Measurements from ENCODE around the gene TAP2. TPM values are rescaled to one million over a fixed set of nuclear protein-coding genes. Genes with fewer than 3 reads are reported as not detected.

TAP2 gene
- total and polyA plus RNA-seq, 10 of the 15 experiments (the other 5 are each of a cell fraction or from before 2014, with no cell fraction given) = 5.3 to 77.2 (median 35.3) TPM

DNA sequence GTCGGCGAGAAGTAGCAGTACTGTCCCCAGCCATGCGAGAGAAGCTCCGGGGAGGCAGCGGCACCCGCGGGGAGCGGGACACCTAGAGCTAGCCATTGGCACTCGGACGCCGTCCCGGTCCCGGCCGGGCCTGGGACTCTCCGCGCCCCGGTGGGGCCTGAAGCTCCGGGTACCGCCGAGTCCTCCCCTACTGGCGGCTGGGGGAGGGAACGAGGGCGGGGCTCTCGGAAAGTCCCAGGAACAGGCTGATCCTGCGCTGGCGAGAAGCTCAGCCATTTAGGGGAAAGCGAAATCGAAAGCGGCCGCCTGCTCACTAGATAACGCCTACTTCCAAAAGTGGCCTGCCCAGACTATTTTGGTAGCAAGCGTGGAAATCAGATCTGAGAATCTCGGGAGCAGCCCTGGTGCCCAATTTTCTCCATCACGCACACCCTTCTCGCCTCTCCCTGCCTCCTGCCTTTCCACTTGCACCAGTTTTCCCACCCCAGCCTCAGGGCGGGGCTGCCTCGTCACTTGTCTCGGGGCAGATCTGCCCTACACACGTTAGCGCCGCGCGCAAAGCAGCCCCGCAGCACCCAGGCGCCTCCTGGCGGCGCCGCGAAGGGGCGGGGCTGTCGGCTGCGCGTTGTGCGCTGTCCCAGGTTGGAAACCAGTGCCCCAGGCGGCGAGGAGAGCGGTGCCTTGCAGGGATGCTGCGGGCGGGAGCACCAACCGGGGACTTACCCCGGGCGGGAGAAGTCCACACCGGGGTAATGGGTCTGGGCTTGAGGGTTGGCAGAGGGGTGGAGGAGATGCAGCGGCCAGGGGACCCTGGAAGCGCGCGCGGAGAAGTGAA, 15.2 kb upstream of the TAP2 start, which contains the start of the genes PSMB9 and TAP1 (continued):
- TF ChIP-seq, protein P1, sequence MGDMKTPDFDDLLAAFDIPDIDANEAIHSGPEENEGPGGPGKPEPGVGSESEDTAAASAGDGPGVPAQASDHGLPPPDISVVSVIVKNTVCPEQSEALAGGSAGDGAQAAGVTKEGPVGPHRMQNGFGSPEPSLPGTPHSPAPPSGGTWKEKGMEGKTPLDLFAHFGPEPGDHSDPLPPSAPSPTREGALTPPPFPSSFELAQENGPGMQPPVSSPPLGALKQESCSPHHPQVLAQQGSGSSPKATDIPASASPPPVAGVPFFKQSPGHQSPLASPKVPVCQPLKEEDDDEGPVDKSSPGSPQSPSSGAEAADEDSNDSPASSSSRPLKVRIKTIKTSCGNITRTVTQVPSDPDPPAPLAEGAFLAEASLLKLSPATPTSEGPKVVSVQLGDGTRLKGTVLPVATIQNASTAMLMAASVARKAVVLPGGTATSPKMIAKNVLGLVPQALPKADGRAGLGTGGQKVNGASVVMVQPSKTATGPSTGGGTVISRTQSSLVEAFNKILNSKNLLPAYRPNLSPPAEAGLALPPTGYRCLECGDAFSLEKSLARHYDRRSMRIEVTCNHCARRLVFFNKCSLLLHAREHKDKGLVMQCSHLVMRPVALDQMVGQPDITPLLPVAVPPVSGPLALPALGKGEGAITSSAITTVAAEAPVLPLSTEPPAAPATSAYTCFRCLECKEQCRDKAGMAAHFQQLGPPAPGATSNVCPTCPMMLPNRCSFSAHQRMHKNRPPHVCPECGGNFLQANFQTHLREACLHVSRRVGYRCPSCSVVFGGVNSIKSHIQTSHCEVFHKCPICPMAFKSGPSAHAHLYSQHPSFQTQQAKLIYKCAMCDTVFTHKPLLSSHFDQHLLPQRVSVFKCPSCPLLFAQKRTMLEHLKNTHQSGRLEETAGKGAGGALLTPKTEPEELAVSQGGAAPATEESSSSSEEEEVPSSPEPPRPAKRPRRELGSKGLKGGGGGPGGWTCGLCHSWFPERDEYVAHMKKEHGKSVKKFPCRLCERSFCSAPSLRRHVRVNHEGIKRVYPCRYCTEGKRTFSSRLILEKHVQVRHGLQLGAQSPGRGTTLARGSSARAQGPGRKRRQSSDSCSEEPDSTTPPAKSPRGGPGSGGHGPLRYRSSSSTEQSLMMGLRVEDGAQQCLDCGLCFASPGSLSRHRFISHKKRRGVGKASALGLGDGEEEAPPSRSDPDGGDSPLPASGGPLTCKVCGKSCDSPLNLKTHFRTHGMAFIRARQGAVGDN (IDR thresholded peaks at IDR 0.05) = peak; percentile 28
- TF ChIP-seq CBFB (IDR thresholded peaks at IDR 0.05; ENCODE audit: low read depth) (peak; percentile 40; the same call in 1 of the 2 replicates), CEBPB (IDR thresholded peaks at IDR 0.05; ENCODE audit: borderline replicate concordance in 1 of 2, low read depth in 2 of 2, low read length in 2 of 2) (peak in 1 of 2 experiments; percentile 92; a peak in 1 of 4 replicates), POU2F2 (IDR thresholded peaks at IDR 0.05; ENCODE audit: borderline replicate concordance, low read depth, low read length) (peak; percentile 61; the same call in 2 of the 3 replicates), SMC3 (IDR thresholded peaks at IDR 0.05; ENCODE audit: borderline replicate concordance, low read length) (peak; percentile 81), ZNF207 (IDR thresholded peaks at IDR 0.05; ENCODE audit: borderline replicate concordance) (peak; percentile 12; the same call in 1 of the 2 replicates)
- TF ChIP-seq, protein P2, sequence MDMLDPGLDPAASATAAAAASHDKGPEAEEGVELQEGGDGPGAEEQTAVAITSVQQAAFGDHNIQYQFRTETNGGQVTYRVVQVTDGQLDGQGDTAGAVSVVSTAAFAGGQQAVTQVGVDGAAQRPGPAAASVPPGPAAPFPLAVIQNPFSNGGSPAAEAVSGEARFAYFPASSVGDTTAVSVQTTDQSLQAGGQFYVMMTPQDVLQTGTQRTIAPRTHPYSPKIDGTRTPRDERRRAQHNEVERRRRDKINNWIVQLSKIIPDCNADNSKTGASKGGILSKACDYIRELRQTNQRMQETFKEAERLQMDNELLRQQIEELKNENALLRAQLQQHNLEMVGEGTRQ (IDR thresholded peaks at IDR 0.05; ENCODE audit: borderline replicate concordance, low read depth, low read length) = no peak

All from GM12878 (cell line).